Neural progenitor cell (in vitro differentiated cells): ENCODE measurements around the gene ICAM3.

Source experiments
- CTCF ChIP-seq: fragments of 200-600 bp; sonication (generic); IDR thresholded peaks from 2 replicates; pipeline ENCODE4 v1.5.1; 2017; ENCODE audit warnings: antibody characterized with exemption, mild to moderate bottlenecking
- EZH2 ChIP-seq: fragments of 200-600 bp; sonication (generic); IDR thresholded peaks from 2 replicates; pipeline ENCODE4 v1.6.1; 2017; ENCODE audit warnings: antibody characterized with exemption, mild to moderate bottlenecking, moderate library complexity

GRCh38 chr19:10320602-10321416, 18.6 kb downstream of the ICAM3 start:
- TF ChIP-seq CTCF (no peak), EZH2 (no peak)
